EH (cell line): ENCODE measurements around the gene GFOD2.

Experiments used
- DNase-seq: peaks from one replicate; pipeline ENCODE4 v3.0.0-alpha.2; 2015; ENCODE audit warnings: low read depth

GFOD2 gene

DNA sequence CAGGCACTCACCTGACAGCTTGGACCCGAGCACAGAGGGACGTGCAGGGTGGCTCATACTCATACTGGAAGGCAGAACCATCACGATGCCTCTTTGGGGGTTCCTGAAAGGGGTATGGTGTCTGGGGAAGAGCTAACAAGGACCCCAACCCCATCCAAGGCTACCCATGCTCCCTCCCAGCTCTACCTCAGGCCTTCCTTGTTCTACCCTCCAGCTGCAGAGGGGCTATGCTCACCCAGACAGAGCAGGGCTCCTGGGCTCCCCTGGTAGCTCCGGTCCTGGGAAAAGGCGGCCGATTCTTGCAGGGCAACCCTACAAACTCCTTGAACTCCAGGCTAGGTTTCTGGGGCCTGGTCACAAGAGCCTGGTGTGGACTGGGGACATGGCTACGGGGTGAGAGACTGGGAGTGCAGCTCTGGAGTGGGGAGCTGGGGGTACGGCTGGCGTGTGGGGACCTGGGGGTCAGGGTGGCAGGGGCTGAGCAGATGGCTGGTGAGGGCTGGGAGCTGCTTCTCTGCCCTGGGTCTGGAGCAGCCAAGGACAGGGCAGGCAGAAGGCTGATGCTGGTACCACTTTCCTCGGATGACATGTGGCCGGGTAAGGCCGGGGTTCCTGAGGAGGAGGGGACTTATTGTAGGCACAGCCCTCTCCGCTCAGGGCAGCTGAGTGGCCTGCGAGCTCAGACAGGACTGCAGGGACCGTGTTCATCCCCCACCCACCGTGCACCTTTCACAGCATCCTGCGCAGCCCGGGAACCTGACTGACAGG lies 61.2 kb downstream of the GFOD2 start:
- no peak for DNase-seq

DNA sequence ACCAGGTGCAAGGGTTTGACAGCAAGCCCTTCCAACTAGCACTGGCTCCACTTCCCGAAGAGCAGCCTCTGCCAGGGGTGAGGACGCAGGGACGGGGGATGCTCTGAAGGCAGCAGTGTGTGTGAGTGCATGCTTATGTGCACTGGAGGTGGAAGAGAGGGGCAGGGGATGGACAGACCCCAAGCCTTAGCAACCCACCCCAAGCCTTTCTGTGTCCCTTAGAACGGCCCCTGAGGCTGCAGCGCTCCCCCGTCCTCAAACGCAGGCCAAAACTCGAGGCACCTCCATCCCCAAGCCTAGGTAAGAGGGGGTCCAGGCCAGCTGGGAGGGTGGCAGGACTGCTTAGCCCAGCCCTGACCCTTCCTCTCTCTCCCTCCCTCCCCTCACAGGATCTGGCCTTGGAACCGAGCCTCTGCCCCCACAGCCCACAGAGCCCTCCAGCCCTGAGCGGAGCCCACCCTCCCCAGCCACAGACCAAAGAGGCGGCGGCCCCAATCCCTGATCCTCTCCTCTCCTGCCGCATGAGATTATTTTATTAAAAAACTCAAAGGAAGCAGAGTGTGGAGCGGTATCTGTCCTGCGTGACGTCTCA lies 62.0 kb downstream of the GFOD2 start:
- DNase-seq, result no peak

DNA sequence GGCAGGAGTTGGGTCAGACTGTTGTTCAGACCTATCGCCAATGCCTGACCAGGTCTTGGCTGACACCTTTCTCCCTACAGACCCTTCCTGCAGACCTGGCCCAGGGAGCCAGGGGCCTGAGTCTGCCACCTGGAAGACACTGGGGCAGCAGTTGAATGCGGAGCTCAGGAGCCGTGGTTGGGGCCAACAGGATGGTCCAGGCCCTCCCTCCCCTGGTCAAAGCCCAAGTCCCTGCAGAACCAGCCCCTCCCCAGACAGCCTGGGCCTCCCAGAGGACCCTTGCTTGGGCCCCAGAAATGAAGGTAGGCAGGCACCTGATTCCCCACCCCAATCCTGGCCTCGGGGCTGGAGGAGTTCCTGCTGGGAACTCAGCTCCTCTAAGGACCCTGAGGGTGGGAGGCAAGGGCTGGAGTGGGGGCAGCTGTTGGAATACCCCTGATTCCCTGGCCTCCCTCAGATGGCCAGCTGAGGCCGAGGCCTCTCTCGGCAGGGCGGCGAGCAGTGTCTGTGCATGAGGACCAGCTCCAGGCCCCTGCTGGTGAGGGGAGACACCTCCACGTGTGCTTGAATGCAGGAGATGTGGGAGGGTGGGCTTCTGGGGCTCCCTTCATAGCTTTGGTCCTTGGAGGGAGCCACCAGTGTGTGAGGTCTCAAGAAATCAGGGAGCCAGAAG lies 62.6 kb downstream of the GFOD2 start:
- no peak for DNase-seq

DNA sequence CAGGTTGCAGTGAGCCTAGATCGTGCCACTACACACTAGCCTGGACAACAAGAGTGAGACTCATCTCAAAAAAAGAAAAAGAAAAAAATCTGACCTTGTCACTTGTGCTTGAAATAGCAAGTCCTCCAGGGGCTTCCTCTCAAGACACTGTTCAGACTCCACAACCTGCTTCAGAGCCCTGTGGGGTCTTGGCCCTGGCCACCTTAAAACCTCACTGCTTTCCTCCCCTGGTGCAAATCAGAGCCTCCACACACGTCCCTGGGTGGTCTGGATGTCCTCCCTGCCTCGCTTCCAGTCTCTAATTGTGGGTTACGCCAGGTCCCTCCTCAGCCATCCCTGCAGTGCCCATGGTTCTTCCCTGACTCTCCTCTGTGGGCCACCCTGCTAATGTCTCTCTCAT lies 63.8 kb downstream of the GFOD2 start:
- no peak for DNase-seq

DNA sequence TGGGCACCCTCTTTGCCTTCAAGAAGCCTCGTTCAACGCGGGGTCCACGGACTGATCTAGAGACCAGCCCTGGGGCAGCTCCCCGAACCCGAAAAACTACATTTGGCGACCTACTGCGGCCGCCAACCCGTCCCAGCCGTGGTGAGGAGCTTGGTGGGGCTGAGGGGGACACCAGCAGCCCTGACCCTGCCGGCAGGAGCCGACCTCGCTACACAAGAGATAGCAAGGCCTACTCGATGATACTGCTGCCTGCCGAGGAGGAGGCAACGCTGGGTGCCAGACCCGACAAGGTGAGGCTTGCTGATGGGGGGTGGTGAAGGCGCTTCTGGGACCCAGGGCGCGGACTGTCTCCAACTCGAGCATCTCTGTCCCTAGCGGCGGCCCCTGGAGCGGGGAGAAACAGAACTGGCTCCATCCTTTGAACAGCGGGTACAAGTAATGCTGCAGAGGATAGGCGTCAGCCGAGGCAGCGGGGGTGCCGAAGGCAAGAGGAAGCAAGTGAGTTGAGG lies 64.7 kb downstream of the GFOD2 start:
- no peak for DNase-seq

DNA sequence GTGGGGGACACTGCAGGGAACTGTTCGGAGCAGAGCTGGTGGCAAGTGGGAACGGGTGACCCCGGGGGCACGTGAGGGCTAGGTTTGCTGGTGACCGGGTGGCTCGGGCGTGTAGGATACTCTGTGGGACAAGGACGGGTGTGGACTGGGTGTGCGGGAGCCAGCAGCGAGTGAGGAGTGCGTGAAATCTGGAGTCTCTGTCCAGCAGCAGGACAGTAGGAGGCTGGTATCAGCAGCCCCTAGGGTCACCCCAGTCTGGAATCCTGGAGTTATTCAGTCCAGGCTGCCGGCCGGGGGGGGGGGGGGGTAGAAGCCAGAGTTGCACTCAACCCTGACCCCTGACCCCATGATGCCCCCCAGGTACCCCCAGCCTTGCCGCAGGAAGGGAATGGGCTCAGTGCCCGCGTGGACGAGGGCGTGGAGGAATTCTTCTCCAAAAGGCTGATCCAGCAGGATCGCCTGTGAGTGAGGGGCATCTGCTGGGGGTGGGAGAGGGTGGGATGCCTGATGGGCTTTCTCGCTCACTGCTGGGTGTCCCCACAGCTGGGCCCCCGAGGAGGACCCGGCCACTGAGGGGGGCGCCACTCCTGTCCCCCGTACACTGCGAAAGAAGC lies 65.2 kb downstream of the GFOD2 start:
- no peak for DNase-seq

DNA sequence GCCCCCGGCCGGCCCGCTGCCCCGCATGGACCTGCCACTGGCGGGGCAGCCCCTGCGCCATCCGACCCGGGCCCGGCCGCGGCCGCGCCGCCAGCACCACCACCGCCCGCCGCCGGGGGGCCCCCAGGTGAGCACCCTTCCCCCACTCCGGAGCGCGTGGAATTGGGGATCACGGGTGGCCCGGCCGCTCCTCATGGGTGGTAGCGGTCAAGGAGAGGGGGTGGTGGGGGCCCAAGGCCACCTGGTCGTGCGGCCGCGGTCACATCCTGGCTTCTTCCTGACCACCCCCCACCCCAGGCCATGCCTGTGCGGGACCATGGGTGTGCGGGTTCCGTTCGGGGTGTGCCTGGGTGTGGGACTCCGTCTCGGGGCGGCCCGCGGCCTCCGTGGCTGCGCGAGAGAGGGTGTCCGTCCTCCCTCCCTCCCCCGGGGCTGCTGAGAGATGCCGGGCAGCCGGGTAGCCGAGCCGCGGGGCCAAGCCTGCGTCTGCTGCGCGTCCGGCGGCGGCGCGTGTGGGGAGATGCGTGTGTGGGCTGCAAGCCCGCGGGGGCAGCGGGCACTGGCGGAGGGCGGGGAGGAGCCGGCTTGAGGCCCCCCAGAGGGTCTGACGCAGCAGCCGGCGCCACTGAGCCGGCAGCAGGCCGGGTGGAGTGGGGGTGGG lies 65.9 kb downstream of the GFOD2 start:
- DNase-seq, result peak; percentile 39

DNA sequence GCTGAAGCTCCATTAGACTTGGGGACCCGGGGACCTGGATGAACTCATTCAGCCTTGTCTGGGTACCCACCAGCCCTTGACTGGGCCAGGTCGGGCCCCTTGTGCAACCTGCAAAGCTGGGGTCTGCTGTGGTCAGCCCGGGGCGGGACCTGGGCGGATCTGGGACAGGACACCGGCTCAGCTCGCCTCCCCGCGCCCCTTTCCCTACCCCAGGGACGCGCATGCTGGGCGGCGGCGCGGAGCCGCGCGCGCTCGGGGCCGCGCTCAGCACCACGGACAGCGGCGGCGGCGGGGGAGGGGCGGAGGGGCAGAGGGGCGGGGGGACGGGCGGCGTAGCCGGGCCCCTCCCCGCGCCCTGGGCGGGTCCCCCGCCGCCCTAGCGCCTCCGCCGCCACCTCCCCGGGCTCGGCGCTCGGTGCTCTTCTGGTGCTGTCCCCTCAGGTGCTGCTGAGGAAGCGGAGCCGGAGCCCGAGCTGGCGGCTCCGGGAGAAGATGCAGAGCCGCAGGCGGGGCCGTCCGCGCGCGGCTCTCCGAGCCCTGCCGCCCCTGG lies 66.5 kb downstream of the GFOD2 start:
- DNase-seq, result peak; percentile 54

DNA sequence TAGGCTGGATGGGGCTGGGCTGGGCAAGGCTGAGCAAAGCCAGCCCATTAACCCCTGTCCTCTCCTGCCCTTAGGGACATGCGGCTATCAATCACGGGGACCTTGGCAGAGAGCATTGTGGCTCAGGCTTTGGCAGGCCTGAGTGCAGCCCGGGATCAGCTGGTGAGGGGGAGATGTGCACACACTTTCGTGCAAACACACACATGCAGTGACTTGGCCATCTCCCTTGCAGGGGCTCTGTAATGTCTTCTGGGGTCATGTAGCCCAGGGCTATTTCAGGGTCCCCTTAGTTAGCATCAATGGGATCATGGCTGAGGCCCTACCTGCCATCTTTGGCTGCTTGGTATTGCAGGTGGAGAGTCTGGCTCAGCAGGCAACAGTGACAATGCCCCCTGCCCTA lies 67.3 kb downstream of the GFOD2 start:
- DNase-seq, result no peak

DNA sequence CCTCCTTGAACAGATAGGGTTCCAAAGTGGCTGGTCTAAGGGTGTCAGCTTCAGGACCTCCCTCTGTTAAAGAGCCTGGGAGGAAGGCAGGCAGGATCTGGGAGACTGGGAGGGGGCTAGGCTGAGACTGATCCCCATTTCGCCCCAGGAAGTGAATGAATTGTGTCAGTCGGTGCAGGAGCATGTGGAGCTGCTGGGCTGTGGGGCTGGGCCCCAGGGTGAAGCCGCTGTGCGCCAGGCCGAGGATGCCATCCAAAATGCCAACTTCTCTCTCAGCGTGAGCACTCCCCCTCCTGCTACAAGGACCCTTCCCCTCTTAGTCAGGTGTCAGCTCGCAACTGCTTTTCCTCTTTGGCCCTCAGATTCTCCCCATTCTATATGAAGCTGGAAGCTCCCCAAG lies 68.1 kb downstream of the GFOD2 start:
- DNase-seq, result no peak

DNA sequence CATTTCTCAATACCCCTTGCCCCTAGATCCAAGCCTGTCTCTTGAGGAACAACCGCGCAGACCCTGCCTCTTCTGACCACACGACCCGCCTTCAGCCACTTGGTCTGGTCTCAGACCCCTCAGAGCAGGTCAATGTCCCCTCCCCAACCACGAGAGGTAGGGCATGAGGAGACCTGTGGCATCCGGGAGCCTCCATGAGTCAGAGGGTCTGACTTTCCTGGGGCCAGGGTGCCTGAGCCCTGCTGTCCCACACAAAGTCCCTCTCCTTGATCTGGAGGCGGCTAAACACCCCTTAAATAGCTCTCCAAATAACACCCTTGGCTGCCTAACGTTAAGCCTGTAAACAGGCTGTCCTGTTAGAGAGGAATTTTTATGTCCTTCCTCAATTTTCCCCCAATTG lies 69.1 kb downstream of the GFOD2 start:
- DNase-seq, result no peak

DNA sequence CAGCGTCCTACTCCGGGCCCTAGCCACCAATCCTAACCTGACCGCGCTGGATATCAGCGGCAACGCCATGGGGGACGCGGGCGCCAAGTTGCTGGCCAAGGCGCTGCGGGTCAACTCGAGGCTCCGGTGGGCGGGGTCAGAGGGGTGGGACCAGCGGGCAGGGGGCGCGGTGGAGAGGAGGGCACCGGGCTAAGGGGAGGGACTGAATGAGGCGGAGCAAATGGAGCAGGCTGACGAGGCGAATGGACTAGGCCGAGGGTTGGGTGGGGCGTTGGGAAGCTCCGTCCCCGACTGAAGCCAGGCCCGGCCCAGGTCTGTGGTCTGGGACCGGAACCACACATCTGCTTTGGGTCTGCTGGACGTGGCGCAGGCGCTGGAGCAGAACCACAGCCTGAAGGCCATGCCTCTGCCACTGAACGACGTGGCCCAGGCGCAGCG lies 69.6 kb downstream of the GFOD2 start:
- peak; percentile 52 for DNase-seq

DNA sequence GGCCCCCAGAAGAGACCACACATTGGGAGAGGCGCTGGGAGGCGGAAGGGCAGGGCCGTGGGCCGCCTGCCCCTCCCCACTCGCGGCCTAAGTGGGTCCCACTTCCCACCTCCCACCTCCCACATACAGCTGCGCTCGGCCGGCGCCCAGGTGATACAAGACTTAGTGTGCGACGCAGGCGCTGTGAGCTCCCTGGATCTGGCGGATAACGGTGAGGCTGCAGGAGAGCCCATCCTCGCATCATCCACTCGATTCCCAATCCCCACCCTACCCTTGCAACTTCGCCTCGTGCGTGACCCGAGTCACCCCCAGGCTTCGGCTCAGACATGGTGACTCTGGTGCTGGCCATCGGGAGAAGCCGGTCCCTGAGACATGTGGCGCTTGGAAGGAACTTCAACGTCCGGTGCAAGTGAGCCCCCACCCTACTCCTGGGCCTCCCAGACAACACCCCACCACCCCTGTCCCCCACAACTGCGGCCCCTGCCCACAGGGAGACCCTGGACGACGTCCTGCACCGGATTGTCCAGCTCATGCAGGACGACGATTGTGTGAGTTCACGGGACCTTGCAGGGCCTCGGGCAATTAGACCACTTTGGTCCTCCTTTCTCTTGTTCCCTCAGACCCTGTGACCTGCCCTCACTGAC lies 70.2 kb downstream of the GFOD2 start:
- DNase-seq, result no peak

DNA sequence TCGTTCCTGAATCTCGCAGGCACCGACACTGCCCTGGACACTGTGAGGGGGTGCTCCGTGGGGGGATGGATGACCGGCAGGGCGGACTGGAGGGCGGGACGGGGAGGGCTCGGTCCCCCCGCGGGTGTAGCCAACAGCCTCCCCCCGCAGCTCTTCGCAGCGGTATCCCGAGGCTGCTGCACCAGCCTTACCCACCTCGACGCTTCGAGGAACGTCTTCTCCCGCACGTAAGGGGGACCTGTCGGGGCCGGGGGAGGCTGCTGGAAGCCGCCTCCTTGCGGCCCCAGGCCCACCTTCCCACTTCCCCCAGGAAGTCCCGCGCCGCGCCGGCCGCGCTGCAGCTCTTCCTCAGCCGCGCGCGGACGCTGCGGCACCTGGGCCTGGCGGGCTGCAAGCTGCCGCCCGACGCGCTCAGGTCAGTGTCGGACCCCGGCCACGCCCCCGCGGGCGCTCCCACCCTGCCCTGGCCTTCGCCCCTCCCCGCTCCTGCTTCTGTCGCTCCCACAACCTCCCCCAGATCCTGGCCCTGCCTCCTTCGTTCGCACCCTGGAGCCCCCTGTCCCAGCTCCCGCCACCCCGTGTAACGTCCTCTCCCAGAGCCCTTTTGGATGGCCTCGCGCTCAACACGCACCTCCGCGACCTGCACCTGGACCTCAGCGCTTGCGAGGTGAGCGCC lies 70.9 kb downstream of the GFOD2 start:
- no peak for DNase-seq

DNA sequence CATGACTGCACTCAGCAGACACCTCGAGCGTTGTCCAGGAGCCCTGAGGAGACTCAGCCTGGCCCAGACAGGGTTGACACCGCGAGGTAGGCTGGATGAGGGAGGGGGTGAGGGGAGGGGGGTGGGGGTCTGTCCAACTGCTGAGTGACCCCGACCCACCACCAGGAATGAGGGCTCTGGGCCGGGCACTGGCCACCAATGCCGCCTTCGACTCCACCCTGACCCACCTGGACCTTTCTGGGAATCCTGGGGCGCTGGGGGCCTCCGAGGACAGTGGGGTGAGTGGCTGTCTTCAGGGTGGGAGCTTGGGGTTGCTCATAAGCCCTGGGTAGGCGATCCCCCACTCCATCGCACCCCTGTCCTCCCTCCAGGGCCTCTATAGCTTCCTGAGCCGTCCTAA lies 71.4 kb downstream of the GFOD2 start:
- DNase-seq, result no peak

DNA sequence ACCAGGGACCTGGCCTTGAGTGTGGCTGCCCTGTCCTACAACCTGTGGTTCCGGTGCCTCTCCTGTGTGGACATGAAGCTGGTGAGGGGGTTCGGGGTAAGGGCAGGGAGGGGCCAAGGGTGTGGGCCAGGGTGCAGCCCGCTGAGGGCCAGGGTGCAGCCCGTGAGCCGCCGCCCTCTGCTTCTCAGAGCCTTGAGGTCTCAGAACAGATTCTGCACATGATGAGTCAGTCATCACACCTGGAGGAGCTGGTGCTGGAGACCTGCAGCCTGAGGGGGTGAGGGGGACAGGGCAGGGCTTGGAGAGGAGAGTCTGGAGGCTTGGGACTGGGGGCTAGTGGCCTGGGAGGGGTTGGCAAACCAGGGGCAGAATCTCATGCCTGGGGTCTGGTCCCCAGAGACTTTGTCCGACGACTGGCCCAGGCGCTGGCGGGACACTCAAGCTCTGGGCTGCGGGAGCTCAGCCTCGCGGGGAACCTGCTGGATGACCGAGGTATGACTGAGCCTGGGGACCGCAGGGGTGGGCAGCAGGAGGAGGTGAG lies 71.9 kb downstream of the GFOD2 start:
- no peak for DNase-seq

DNA sequence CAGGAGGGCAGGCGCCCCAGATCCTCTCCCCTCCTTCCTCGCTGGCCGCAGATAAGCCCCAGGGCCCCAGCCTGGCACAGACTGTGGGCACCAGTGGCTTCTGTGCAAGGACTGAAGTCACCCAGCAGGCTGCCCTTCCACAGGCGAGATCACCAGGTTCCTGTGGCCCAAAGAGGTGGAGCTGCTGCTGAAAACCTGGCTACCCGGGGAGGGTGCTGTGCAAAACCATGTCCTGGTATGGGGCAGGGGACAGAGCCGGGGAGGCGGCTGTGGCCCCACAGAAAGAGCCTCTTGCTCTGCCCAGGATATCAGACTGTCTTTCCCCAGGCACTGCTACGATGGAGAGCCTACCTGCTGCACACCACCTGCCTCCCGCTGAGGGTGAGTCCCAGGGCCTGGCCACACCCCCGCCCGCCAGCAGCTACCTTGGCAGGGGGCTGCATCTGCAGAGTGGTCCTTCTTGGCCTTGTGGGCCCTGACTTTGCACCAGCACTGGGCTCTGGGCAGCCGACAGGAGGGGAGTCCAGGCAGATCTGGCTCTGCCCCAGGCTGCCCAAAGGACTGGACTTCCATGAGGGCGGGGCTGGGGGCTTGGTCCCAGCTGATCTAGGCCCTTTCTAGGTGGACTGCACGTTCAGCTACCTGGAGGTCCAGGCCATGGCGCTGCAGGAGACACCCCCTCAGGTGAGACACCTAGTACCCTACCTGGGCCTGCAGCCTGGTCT lies 73.6 kb downstream of the GFOD2 start:
- DNase-seq, result no peak

DNA sequence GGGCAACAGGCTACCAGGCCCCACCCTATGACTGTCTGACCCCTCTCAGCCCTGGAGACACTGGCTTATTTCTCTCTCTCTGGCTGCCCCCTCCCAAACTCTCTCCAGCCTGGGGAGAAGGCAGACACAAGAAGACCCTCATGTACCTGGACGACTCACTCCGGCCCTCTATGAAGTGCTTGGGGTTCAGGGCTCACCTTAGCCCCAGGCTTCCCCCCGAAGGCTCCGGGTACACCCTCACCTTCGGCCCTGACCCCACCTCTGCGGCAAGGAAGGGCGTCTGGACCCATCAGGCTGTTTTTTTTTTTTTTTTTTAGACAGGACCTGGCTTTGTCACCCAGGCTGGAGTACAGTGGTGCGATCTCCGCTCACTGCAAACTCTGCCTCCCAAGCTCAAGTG lies 75.1 kb downstream of the GFOD2 start:
- DNase-seq, result no peak

DNA sequence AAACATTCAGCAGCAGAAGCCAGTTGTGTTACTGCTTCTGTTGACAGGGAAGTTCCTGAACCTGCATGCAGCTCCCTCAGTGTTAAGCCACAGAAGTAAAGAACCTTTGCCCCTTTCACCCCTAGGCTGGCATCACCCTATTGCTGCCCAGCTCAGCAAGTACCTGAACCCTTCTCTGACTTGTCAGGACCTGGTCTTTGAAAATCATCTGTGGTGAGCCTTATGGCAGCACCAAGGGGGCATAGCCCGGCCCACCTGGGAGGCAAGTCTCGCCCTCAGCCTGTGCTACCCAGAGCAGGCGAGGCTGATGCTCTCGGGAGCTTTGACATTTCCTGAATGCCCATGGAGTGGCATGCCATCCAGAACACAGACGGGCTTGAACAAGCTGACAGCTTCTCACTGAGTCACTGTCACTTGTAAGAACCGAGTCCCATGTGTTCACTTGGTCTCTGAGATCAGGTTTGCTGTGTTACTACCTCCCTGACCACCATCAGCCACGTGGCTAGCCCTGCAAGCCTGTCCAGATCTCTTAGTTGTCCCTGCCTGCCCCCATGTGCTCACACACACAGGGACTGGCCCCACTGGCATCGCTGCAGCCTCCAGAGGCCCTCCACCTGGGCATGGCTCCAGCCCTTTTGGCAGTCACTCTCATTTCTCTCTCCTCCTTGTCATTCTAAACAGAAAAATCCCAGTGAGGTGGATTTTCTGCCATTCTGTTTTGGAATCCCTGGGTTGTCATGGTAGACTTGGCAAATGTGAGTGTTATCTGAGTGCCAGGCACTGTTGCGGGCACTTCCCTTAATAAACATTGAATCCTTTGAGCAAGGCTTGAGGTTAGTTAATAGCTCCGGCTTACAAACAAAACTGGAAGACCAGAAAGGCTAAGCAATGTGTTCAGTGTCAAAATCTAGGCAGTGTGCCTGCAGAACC lies 77.1 kb downstream of the GFOD2 start:
- peak; percentile 9 for DNase-seq
